NCI-H2081 treated with DMSO at 0.1 percent for 48 hours (cell line): Measurements from ENCODE around the gene SLC24A3.

Experiments
- DNase-seq: peaks from one replicate; lab custom pipeline; 2025; lab: John Stamatoyannopoulos, UW

The SLC24A3 gene

GRCh38 chr20:19271879-19272651 lies 59.6 kb downstream of the SLC24A3 start:
- no peak for DNase-seq

GRCh38 chr20:19272976-19273654 lies 60.7 kb downstream of the SLC24A3 start:
- DNase-seq = no peak

- no peak for DNase-seq
Measured at GRCh38 chr20:19274001-19274400, 61.6 kb downstream of the SLC24A3 start.

GRCh38 chr20:19274412-19275015 lies 62.1 kb downstream of the SLC24A3 start:
- no peak for DNase-seq

GRCh38 chr20:19275038-19275629 lies 62.7 kb downstream of the SLC24A3 start:
- DNase-seq = no peak

- DNase-seq = no peak
Measured at GRCh38 chr20:19275630-19276071, 63.2 kb downstream of the SLC24A3 start.

- DNase-seq = no peak
Measured at GRCh38 chr20:19277381-19277780, 64.9 kb downstream of the SLC24A3 start.

GRCh38 chr20:19283490-19284025 lies 71.1 kb downstream of the SLC24A3 start:
- DNase-seq = no peak

GRCh38 chr20:19284400-19285178 lies 72.1 kb downstream of the SLC24A3 start:
- no peak for DNase-seq

GRCh38 chr20:19285436-19285835 lies 73.0 kb downstream of the SLC24A3 start:
- no peak for DNase-seq

GRCh38 chr20:19288061-19288460 lies 75.6 kb downstream of the SLC24A3 start:
- DNase-seq = no peak

- DNase-seq = no peak
Measured at GRCh38 chr20:19288636-19289035, 76.2 kb downstream of the SLC24A3 start.

GRCh38 chr20:19289451-19289850 lies 77.0 kb downstream of the SLC24A3 start:
- DNase-seq = no peak

GRCh38 chr20:19291024-19291817 lies 78.8 kb downstream of the SLC24A3 start:
- DNase-seq = no peak

- no peak for DNase-seq
Measured at GRCh38 chr20:19291818-19292132, 79.3 kb downstream of the SLC24A3 start.

- no peak for DNase-seq
Measured at GRCh38 chr20:19292254-19292653, 79.8 kb downstream of the SLC24A3 start.

GRCh38 chr20:19295076-19295475 lies 82.6 kb downstream of the SLC24A3 start:
- DNase-seq = no peak

- DNase-seq = no peak
Measured at GRCh38 chr20:19298652-19299051, 86.2 kb downstream of the SLC24A3 start.

- DNase-seq = no peak
Measured at GRCh38 chr20:19300395-19300794, 88.0 kb downstream of the SLC24A3 start.

GRCh38 chr20:19301142-19301541 lies 88.7 kb downstream of the SLC24A3 start:
- no peak for DNase-seq

GRCh38 chr20:19301843-19302242 lies 89.4 kb downstream of the SLC24A3 start:
- no peak for DNase-seq
